DMS79 treated with DMSO at 0.1 percent for 48 hours (cell line): ENCODE data around the gene TSPAN9.

Source experiments
- DNase-seq: peaks from one replicate; lab custom pipeline; 2025; lab: John Stamatoyannopoulos, UW

The TSPAN9 gene

DNA sequence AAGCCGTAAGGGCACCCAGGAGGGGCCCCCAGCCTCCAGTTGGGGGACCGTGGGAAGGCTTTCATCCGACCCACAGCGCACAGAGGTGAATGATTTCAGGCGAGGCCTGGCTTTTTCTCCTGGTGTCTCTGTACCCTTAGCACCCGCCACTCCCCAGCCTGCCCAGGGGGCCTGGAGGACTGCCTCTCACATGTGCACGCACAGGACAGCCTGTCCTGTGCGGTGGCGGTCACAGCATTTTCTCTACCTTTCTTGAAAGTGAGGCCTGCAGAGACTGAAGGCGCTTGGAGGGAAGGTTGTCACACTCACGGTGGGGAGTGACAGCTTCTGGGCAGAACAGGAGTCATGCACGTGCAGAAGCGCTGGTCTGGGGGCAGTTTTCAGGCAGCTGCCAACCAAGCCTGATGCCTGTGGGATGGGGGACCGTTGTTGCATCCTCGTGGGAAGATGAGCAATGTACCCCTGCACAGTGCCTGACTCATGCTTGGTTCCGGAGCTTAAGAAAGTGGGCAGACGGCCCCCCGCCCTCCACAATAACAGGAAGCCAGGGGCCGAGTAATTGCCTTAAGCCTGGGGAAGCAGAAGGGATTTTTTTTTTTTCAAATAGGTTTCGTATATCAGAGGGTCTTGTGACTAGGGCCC is 148.1 kb downstream of the TSPAN9 start:
- no peak for DNase-seq

DNA sequence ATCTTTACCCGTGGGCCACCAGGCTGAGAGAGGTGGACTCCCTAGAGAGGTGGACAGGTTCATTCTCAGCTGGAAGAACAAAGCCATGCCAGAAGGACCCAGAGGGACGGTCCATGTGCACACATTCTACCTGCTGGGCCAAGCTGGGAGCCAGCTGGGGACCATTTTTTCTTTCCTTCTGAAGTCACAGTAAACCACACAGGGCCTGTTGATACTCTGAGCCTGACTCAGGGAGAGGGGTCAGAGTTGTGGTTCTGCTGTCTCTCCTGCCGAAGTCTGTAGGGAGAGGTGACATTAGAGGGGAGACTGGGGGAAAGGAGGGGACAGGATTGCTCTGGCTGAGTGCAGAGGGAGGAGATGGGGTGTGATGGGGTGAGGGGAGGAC is 148.6 kb downstream of the TSPAN9 start:
- DNase-seq = no peak

DNA sequence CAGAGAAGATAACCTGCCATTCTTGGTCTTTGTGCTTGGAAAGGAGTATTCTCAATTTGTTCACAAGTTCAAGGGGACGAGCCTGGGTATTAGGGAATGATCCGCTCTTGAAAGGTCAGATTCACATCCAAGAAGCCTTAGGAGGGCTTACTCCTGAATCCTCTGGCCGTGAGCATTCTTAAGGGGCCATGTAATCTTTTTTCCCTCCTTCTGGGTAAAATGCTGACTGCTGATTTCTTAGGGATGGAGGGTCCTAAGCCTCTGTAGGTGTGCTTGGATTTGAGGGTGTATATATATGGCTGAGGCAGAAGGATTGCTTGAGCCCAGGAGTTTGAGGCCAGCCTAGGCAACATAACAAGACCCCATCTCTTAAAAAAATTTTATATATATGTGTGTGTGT is 149.1 kb downstream of the TSPAN9 start:
- DNase-seq = no peak

DNA sequence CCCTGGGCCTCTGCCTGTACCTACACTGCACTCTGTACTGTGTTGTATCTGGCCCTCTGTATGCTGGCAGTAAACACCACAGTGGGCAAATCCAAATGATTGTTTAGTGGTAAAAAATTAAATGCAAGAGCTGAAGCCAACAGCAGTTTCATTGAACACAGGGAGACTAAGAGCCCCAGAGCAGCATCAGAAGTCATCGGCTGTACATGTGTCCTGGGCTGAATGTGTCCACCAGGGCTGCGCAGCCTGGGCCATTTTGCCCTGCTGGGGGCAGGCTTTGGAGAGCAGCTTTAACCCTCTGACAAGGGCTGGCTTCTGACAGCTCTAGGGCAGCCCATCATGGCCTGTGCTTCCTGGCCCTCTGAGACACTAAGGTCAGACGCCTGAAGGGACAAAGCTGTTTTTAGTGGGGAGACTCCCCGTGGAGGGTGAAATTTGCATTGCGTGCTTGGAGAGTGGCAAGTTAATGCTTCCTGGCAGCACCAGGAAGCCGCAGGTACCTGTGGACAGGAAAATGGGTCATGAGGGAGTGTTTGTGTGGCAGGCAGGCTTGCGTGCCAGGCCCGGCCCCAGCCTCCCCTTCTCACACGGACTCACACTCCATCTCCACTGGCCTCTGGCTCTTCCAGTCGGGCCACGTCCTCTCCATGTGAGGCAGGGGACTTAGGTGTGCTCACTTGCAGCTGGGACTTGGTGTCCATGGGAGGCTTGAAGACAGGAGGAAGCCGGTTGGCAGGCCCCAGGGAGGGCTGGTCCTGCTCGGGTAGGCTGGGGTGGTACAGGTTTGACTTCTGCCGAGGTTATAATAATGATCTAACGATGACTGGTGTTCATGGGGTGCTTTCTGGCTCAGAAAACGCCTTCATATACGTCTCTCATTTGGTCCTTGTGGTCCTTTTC is 150.1 kb downstream of the TSPAN9 start:
- no peak for DNase-seq

DNA sequence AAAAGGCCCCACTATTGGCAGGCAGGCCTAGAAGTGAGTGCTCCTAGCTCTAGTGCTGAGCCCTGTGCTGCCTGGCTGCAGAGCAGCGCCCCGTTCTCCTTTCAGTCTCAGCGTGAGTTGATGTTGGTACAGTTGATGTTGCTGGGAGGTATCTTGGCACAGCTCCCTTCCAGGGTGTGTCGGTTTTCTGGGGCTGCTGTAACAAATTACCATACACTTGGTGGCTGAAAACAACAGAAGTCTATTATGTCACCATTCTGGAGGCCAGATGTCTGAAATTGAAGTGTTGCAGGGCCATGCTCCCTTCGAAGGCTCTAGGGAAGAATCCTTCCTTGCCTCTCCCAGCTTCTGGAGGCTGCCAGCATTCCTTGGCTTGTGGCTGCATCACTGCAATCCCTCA is 151.4 kb downstream of the TSPAN9 start:
- no peak for DNase-seq

DNA sequence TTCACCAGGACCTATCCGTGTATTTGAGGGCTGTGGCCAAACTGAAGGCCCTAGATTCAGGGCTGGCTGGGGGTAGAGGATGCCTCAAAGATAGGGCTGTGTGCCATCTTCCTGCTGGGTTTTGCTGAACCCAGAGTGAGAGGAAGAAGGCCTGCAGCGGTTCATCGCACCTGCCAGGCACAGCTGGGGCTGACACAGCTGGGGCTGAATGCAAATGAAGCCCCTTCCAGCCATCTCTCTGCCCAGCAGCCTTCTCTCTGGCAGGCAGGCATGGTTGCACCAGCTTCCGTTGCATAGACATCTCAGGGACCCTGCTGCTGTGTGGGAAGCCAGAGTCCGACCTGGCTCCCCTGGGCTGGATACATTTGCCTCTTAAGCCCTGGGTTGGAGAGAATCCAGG is 152.4 kb downstream of the TSPAN9 start:
- no peak for DNase-seq

DNA sequence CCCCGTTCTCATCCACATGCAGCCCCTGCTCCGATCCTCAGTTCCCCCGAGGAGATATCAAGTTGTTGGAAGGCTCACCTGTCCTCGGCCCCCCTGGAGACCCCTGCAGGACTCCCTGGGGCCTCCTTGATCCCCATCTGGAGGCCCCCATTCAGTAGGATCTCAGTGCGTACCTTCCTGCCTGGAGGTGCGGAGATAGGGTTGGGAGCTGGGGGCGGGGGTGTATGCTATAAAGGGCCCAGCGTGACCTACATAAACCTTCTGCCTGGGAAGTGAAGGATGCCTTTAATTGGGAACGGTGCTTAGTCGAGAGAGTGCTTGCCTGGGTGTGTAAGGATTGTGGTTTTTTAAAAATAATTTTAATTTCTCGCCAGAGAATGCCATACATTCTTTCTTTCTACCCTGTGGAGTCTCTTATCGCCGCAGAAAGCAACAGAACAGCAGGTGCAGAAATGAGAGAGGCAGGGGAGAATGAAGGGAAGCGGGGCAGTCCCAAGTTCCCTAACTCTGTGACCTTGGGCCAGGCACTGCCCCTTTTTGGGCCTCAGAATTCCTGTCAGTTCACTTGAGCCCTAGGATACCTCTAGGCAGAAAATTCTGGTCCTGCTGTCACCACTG is 153.7 kb downstream of the TSPAN9 start:
- DNase-seq = no peak

DNA sequence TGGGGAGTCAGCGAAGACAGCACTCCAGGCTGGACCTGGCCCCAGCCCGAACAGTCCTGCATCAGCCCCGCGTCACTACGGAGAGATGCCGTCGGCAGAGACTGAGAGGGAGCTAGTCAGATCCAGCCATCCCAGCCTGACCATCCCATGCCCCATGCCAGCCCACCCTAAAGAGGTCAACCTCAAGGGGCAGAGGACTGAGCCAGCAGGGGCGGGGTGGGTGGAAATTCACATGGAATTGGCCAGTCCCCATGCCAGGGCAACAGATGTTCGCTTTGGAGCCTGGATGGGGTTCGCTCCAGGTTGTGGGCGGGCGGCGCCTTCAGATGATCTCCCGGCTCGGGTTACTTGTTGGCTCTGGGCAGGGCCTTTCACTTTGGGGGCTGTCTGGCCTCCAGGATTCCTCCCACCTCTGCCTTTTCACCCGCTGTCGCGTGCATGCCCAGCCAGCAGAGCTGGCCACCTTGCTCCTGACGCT is 154.3 kb downstream of the TSPAN9 start:
- DNase-seq = peak; percentile 29

DNA sequence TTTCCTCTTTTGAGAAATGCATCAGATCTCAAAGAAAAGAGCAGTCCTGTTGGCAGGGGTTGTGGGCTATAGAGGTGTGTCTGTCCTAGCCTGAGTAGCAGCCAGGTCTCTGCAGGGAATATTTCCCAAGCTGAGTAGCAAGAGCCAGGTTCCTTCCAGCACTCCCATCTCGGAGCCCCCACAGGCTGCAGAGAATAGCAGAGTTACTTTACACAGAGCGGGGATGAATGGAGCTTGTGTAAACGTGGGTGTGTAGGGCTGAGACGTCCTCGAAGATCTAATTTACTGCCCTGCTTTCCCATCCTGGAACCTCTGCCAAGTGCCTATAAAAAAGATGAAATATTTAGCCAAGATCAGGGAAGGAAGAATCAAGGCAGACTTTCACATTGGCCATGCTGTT is 156.6 kb downstream of the TSPAN9 start:
- DNase-seq = peak; percentile 73

DNA sequence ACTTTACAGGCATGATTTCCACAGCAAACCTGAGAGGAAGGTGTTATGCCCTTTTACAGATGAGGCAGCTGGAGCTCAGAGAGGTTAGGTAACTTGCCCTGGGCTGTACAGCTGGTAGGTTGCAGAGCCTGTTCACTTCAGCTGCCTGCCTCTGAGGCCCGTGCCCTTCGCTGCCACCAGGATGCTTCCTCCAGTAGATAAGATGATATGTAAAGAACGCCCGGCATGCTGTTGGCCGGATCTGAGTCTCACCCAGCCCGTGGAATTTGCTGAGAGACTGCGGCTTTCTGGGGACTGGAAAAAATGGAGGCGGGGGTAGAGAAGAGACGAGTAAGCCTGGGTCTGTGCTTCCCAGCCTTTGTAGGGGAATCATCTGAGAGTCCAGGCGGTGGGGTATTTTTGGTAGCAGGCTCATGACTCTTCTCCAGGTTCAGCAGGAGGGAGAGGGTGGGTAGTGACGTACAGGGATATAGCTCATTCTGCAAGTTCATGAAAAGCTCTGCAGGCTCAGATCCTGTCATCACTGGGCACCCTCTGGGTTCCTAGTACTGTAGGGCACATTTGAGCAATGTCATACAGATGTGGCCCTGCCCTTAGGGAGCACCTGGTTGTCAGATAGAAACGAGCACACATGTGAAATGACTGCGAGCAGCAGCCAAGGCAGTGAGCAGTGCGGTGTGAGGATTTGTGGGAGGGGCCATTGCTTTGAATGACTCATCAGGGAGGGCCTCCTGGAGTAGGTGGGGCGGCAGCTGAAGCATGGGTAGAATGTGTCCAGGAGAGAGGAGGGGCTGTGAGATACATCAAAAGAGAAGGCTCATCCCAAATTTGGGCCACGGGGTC is 159.4 kb downstream of the TSPAN9 start:
- DNase-seq = no peak

DNA sequence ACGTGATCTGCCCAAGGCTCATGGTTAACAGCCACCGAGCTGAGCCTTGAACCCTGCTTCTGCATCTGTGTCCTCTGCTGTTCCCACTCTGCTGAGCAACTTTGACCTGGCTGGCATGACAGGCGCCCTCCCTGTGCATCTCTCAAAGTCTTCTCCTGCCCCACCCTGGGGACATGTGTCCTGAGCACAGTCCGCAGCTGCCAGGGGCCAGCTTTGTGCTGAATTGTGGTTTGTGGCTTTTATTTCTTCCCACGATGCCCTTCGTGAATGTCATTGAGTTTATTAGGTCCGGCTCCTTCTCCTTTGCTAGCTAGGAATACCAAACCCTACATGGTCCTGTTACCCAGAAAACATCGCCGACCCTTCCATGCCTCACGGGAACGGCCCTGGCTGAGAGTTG is 161.0 kb downstream of the TSPAN9 start:
- no peak for DNase-seq

DNA sequence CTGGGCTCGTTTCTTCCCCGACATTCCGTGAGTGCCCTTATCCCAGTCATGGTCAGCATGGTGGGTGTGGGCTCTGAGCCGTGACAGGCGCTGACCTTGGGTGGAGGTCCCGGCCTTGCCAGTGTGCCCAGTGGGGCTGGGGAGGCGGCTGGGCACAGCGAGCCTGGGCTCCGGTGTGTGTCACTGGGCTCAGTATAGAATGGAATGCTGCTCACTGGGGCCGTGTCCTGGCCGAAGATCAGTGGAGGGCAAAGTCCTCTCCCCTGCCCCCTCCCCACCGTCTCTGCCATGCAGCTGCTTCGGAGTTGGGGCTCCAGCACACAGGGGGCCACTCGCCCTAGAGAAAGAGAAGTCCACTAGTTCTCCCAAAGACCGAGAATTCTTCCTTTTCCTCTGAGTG is 164.4 kb downstream of the TSPAN9 start:
- DNase-seq = no peak

DNA sequence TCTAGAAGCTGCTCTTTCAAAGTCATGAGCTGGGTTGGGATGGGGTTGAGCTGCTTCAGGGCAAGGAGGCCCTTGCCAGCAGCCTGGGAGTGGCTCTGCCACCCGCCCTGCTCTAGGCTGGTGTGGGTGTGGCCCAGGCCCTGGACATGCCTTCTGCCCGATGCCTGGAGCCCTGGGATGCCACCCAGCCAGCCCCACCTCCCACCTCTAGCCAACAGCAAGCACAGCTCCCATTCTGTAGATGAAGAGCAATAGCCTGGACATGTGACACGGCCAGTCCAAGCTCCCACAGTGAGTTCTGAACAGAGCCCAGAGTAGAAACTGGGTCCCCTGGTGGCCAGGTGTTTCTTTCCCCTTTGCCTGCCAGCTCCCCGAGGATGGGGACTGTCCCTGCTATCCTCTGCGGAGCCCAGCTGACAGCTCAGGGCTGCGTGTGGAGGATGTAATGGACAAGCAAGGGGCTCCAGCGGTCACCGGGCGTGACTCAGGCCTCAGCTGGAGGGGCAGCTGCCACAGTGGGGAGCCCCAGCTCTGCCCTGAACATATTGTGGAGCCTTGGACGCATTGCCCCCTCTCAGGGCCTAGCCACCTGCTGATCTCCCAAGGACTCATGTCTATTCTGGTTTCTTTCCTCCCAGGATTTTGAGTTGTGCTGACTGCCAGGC is 165.2 kb downstream of the TSPAN9 start:
- no peak for DNase-seq

DNA sequence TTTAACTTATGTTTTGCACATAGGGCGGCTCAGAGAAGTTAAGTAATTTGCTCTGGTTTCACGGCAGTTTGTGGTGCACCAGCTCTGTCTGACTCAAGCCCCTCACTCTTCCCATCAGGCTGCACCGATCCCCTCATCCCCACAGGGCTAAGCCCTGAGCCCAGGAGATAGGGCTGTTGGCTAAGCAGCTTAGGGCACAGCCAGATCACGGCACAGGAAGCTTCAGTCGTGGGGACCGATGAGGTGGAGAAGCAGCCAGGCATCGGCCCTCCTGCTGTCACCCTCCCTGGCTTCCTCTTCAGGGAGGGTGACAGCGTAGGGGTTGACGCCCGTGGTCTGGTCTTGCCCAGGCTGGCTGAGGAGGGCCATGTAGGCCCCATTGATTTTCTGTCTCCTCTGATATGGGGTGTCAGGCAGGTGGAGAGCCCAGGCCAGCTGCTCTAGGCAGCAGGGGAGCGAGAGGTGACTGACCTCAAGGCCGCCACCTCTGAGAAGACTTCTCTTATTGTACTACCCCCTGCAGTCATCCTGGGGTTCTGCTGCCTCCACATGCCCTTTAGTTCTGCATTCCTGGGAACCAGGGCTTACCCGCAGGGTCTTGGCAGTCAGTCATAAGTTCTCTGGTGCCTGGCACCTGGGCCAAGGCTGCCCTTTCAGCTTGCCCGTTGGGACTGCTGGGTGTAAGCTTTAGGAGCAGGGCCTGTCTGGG is 166.4 kb downstream of the TSPAN9 start:
- DNase-seq = no peak

DNA sequence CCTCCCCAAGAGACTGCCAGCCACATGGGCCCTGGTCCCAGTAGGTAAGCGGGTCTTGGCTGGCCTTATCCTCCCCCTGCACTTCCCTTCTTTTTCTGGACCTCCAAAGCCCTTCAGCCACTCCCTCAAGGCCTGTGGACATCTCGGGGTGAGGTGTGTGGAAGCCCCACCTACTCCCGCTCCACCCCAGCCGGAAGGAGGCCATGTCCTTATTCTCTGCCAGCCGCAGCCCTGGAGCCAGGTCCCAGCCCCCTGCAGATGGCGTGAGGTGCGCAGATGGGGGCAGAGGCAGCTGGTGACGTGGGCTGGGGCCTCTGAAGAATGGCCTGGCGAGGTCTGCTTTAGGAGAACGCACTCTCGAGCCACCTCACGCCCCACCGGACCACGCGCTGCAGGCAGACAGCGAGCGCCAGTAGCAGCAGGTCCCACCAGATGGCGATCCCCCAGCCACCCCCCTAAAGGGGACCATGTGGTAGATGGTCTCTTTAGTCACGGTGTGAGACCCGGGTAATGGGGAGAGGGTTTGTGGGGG is 167.1 kb downstream of the TSPAN9 start:
- DNase-seq = no peak

DNA sequence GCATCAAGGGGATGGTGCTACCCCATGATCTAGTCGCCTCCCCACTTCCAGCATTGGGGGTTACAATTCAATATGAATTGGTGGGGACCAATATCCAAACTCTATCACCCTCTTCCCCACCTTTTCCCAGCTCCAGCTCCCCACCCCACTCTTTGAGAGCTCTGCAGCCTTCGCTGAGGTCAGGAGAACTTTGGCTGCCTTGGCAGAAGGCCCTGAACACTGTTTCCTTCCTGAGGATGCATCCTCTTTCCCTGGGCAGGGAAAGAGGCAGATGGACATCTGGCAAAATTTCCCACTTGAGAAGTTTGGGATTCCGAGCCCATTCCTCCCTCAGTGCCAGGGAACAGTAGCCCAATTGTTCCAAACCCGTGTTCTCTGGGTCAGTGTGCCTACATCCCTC is 169.1 kb downstream of the TSPAN9 start:
- DNase-seq = no peak

DNA sequence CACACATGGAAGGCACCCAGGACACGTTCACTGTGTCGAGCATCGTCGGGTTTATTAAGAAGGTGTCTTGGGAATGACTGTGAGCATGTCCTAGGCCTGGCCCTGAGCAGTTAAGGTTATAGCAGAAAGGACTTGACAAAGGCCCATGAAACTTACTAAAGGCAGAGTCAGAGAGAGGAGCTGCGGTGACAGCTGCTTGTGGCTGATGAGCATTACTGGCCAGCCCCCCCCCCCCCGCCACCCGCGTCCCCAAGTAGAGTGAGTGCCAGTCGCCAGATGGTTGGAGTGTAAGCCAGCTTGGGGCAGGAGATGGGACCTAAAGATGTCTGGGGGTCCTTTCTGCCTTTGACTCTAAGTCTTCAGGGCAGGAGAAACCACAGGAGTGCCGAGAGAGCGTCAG is 169.9 kb downstream of the TSPAN9 start:
- DNase-seq = no peak

DNA sequence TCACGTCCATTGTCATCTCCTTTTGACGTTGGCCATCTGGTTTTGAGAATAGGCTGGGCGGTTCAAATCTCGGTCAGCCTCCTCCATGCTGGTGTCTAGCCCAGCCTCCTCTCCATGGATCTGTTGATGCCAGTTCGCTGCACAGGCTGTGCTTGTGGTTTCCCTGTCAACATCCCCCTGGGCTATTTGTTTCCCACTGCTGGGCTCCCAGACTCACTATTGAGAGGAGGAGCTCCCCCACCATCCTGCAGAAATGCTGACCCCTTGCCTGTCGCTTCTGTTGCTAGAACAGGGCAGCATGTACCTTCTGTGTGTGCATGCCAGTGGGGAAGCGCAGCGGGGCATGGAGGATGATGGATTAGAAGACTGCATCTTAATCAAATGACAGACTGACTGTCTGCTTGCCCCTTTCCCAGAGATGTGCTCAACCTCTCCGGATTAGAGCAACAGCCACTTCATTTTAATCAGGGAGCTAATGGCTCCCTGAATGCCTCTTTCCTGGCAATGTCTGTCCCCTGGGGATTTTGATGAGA is 170.5 kb downstream of the TSPAN9 start:
- peak; percentile 62 for DNase-seq

DNA sequence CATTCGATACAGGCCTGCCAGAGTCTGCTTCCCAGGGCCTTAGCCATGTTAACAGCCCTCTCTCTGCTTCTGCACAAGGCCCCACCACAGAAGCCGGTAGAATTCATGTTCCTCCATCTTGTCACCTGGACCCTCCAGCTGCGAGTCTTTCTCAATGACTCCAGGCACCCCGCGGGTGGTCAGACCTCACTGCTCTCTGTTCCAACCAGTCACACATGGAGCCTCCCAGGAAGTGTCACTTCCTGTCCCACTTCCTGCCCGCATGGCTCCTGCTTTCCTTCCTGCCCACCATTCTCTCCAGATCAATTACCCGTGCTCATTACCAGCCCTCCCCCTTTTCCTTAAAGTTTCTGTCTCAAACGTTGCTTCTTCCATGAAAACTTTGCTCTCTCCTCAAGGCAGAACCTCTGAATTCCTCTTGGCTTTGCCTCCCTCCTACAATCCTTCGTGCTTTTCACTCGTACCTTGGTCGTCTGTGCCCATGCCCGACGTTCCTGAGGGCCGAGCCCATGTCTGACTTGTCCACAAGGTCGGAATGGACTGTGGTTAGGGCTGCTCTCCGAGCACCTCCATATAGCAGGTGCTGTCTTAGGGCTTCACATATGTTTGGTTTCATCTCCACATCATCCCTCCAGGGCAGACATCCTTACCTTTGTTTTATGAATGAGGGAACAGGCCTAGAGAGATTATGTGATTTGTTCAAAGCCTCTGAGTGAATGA is 172.1 kb downstream of the TSPAN9 start:
- DNase-seq = no peak

DNA sequence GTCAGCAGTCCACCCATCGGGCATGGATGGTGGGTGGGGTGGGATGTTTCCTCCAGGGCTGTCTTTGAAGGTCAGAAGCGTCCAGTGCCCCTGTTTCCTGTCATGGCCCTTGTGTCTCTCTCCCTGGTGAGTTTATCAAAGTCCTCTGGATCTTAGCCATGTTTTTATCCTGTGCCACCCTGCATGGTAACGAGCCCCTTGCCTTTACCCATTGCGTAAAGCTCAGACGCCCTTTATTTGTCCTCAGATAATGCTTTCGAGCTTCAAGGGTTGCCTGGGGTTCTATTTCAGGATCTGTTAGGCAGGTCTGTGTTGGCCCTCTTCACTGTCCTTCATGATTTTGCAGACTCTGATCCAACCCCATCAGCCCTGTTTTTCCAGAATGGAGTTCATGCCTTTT is 172.9 kb downstream of the TSPAN9 start:
- DNase-seq = no peak
